Measurements from ENCODE around the gene SCNN1B. TPM values are rescaled to one million over a fixed set of nuclear protein-coding genes. Genes with fewer than 3 reads are reported as not detected.
A peak's percentile ranks its signal among the peaks of the same experiment; 100 is the strongest.
"Not testable (repeated sequence)": the region's sequence is repeated elsewhere in the genome, so short reads cannot be mapped to it uniquely, and the experiment has no call there.

Gene SCNN1B
- total RNA-seq, 1 experiment from 2014 or later = not detected

DNA sequence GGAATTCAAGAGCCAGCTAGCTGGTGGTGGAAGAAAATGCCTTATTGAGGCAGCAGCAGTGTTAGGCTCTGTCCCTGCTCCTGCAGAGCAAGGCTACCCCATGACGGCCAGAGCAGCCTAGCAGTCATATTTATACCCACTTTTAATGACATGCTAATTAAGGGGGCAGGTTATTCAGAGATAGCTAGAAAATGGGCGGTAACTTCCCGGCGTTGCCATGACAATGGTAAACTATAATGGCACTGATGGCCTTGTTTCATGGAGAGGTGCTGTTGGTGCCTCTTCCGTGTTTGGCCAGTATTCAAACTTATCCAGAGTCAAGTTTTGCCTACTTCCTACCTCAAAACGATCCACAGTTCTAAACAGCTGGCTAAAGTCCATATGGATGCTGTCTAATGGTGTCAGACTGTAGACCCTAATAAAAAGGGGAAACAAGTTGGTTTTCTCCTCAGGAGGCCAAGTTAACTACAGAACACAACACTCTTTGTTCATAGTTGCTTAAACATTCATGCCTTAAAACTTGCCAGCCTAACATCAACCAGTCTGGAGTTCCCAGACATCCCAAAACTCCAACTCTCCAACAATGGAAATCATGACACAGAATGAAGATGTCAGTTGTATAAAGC, 3.7 kb upstream of the SCNN1B start:
- H3K27me3 ChIP-seq (replicated peaks; ENCODE audit: control insufficient read depth, insufficient read depth, low read length) = no peaks in the 10 kb centered on the region; the same call in 1 of the 2 replicates
- no peak for TF ChIP-seq CTCF (IDR thresholded peaks at IDR 0.05; ENCODE audit: insufficient read depth in 1 of 2, low read depth in 1 of 2, low read length in 1 of 2, severe bottlenecking in 1 of 2, unreplicated experiment in 1 of 2)
- Mint-ChIP-seq H3K27ac (ENCODE audit: unreplicated experiment) (no peak overlapping the region), H3K4me1 (ENCODE audit: low read depth, unreplicated experiment) (no peaks in the 10 kb centered on the region), H3K4me3 (ENCODE audit: unreplicated experiment) (no peak overlapping the region), H3K9me3 (ENCODE audit: unreplicated experiment) (no peaks in the 10 kb centered on the region), H3K27me3 (ENCODE audit: insufficient read depth, unreplicated experiment) (peaks cover 16% of the 10 kb centered on the region), H3K36me3 (ENCODE audit: insufficient read depth, unreplicated experiment) (no peaks in the 10 kb centered on the region)
- DNase-seq = no peak
- no peak overlapping the region for H3K4me3 ChIP-seq (ENCODE audit: low read depth, low read length)
- ChIA-PET CTCF (no interaction called here), POLR2A (no interaction called here)
- H3K36me3 ChIP-seq (ENCODE audit: control insufficient read depth, insufficient read depth, low read length) = no peaks in the 10 kb centered on the region
- no peaks in the 10 kb centered on the region for H3K9me3 ChIP-seq
- no peaks in the 10 kb centered on the region for H3K4me1 ChIP-seq
- intact Hi-C loops (cut with micrococcal nuclease; ENCODE audit: unreplicated experiment) = loop anchor here (10.0 kb wide), 1 partner anchor 114 kb away; the partner anchor contains the start of gene SCNN1G
- no TSS peak for BruUV-seq (replicated peaks)

DNA sequence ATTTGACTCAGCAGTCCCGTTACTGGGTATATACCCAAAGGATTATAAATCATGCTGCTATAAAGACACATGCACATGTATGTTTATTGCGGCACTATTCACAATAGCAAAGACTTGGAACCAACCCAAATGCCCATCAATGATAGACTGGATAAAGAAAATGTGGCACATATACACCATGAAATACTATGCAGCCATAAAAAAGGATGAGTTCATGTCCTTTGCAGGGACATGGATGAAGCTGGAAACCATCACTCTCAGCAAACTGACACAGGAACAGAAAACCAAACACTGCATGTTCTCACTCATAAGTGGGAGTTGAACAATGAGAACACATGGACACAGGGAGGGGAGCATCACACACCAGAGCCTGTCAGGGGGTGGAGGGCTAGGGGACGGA, 2.3 kb upstream of the SCNN1B start:
- H3K4me3 Mint-ChIP-seq (ENCODE audit: unreplicated experiment); POLR2A ChIA-PET; H3K27me3 ChIP-seq (replicated peaks; ENCODE audit: control insufficient read depth, insufficient read depth, low read length); H3K4me1 ChIP-seq; BruUV-seq (replicated peaks); H3K36me3 Mint-ChIP-seq (ENCODE audit: insufficient read depth, unreplicated experiment); H3K4me1 Mint-ChIP-seq (ENCODE audit: low read depth, unreplicated experiment); H3K9me3 Mint-ChIP-seq (ENCODE audit: unreplicated experiment); DNase-seq; CTCF ChIA-PET; H3K27ac Mint-ChIP-seq (ENCODE audit: unreplicated experiment); H3K9me3 ChIP-seq; H3K4me3 ChIP-seq (ENCODE audit: low read depth, low read length); H3K36me3 ChIP-seq (ENCODE audit: control insufficient read depth, insufficient read depth, low read length): not testable (repeated sequence)
- intact Hi-C loops (cut with micrococcal nuclease; ENCODE audit: unreplicated experiment) = loop anchor here (10.0 kb wide), 1 partner anchor 115 kb away; the partner anchor contains the start of gene SCNN1G
- H3K27me3 Mint-ChIP-seq (ENCODE audit: insufficient read depth, unreplicated experiment) = peaks cover 16% of the 10 kb centered on the region

- BruUV-seq (replicated peaks) = no TSS peak
- CTCF ChIA-PET = no interaction called here
- no peak overlapping the region for H3K27ac Mint-ChIP-seq (ENCODE audit: unreplicated experiment)
Observed at GRCh38 chr16:23301251-23302044, 654 bp upstream of the SCNN1B start.

More at GRCh38 chr16:23301251-23302044, 654 bp upstream of the SCNN1B start:
- H3K4me3 ChIP-seq (ENCODE audit: low read depth, low read length) = no peak overlapping the region
- no peaks in the 10 kb centered on the region for H3K9me3 ChIP-seq
- no peaks in the 10 kb centered on the region for H3K9me3 Mint-ChIP-seq (ENCODE audit: unreplicated experiment)
- H3K27me3 Mint-ChIP-seq (ENCODE audit: insufficient read depth, unreplicated experiment) = peaks cover 18% of the 10 kb centered on the region
- peak overlapping the region; percentile 50 for H3K4me3 Mint-ChIP-seq (ENCODE audit: unreplicated experiment)
- H3K4me1 ChIP-seq = no peaks in the 10 kb centered on the region
- H3K36me3 ChIP-seq (ENCODE audit: control insufficient read depth, insufficient read depth, low read length) = no peaks in the 10 kb centered on the region
- no peak for DNase-seq
- intact Hi-C loops (cut with micrococcal nuclease; ENCODE audit: unreplicated experiment) = no loop called here
- TF ChIP-seq CTCF (IDR thresholded peaks at IDR 0.05; ENCODE audit: insufficient read depth in 1 of 2, low read depth in 1 of 2, low read length in 1 of 2, severe bottlenecking in 1 of 2, unreplicated experiment in 1 of 2) = no peak
- no peaks in the 10 kb centered on the region for H3K36me3 Mint-ChIP-seq (ENCODE audit: insufficient read depth, unreplicated experiment)
- H3K4me1 Mint-ChIP-seq (ENCODE audit: low read depth, unreplicated experiment) = no peaks in the 10 kb centered on the region
- POLR2A ChIA-PET = no interaction called here
- no peaks in the 10 kb centered on the region; the same call in 1 of the 2 replicates for H3K27me3 ChIP-seq (replicated peaks; ENCODE audit: control insufficient read depth, insufficient read depth, low read length)
